Eye (tissue), 1 donor: ENCODE measurements around the gene C1orf159.
"Not testable (repeated sequence)": the region's sequence is repeated elsewhere in the genome, so short reads cannot be mapped to it uniquely, and the experiment has no call there.

Experiments used
- DNase-seq: peaks from one replicate; pipeline ENCODE4 v3.0.0-alpha.2; 2015

C1orf159 gene

GRCh38 chr1:1079408-1080121 is 36.3 kb downstream of the C1orf159 start:
- peak; percentile 86 for DNase-seq

- DNase-seq: not testable (repeated sequence)
Observed at GRCh38 chr1:1077396-1077795, 38.5 kb downstream of the C1orf159 start.

- no peak for DNase-seq
Observed at GRCh38 chr1:1075148-1075935, 40.5 kb downstream of the C1orf159 start.

GRCh38 chr1:1074631-1075147 is 41.2 kb downstream of the C1orf159 start:
- no peak for DNase-seq

- no peak for DNase-seq
Observed at GRCh38 chr1:1073743-1074587, 41.9 kb downstream of the C1orf159 start, which contains the start of gene RNF223. TSS of gene RNF223 (minus strand) at chr1:1074306. CDS start at chr1:1072566, 1,740 bp downstream.

- DNase-seq: no peak
Observed at GRCh38 chr1:1072849-1073742, 42.8 kb downstream of the C1orf159 start.

GRCh38 chr1:1072299-1072848 is 43.5 kb downstream of the C1orf159 start:
- DNase-seq: no peak

GRCh38 chr1:1071486-1072298 is 44.2 kb downstream of the C1orf159 start:
- DNase-seq: no peak

- no peak for DNase-seq
Observed at GRCh38 chr1:1069711-1070676, 45.9 kb downstream of the C1orf159 start.

GRCh38 chr1:1069056-1069710 is 46.7 kb downstream of the C1orf159 start:
- peak; percentile 92 for DNase-seq

GRCh38 chr1:1068517-1069055 is 47.3 kb downstream of the C1orf159 start:
- no peak for DNase-seq

- no peak for DNase-seq
Observed at GRCh38 chr1:1067860-1068516, 47.9 kb downstream of the C1orf159 start.

- DNase-seq: no peak
Observed at GRCh38 chr1:1067284-1067859, 48.5 kb downstream of the C1orf159 start.

- no peak for DNase-seq
Observed at GRCh38 chr1:1066403-1067283, 49.2 kb downstream of the C1orf159 start.

- DNase-seq: not testable (repeated sequence)
Observed at GRCh38 chr1:1065940-1066304, 50.0 kb downstream of the C1orf159 start.

- DNase-seq: no peak
Observed at GRCh38 chr1:1065265-1065939, 50.5 kb downstream of the C1orf159 start.
